GM18951 (cell line): ENCODE results near the gene KDM4C.

Source experiments
- POLR2A ChIP-seq: IDR thresholded peaks from 4 replicates; pipeline ENCODE4 v1.6.1; 2011; ENCODE audit warnings: mild to moderate bottlenecking; ENCODE audit not compliant: insufficient read length, insufficient read depth; ENCODE audit errors: extremely low read depth
- in situ Hi-C: fragments of 300-500 bp; cut with MboI; formaldehyde crosslinking; loops from one replicate; pipeline ENCODE4 v1.12.0; 2022; ENCODE audit warnings: low sequenced_read_pairs, mixed read lengths, inconsistent platforms; ENCODE audit not compliant: unreplicated experiment

KDM4C gene

DNA sequence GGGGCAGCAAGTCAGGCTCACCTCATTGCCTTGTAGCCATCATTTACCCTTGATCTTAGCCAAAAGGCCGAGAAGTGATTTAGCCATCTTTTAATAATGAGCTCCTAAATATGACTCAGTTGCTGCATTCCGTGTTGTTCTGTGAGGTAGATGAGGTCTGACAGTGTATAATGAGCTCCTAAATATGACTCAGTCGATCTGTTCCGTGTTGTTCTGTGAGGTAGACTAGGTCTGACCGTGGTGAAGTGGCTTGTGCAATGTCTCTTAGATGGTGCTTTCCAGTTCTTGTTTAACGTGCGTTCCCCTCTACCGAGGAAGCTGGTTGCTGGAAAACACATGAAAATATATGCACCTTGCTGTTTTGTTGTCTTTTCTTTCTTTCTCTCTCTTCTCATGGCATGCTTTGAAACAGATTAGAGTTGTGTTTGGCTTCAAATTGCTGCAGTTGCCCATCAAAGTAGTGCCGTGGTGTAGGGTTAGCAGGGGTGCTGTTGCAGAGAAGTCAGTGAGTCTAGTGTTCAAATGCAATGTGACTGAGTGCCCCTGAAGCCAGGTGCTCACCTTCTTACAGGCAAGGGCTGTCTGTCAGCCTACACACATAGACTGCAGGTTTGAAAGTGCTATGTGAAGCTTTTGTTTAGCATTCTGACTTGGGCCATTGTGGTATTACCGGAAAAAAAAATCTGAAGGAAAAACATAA, 118.6 kb downstream of the KDM4C start:
- TF ChIP-seq POLR2A = no peak
- in situ Hi-C loops = no loop called here

DNA sequence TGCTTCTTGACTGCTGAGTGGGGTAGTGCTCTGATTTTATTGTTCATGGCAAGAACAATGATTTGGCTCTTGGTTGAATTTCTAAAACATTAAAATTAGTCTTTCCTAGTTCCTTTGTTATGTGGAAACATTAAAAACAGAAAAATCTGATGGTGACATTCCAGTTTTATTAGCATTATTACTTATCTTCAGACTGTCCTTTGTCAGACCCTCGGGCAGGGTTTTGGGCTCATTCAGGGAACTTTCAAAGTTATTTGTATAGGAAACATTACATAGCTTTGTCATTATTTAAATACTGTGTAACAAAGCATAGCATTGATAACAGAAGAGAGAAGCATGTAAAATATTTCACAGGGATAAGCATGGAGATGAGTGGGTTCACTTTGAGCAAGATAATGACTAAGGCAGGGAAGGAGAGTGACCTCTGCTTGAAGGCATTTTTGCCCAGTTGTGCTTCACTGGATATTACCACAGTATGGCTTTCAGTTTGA, 119.9 kb downstream of the KDM4C start:
- in situ Hi-C loops = no loop called here

DNA sequence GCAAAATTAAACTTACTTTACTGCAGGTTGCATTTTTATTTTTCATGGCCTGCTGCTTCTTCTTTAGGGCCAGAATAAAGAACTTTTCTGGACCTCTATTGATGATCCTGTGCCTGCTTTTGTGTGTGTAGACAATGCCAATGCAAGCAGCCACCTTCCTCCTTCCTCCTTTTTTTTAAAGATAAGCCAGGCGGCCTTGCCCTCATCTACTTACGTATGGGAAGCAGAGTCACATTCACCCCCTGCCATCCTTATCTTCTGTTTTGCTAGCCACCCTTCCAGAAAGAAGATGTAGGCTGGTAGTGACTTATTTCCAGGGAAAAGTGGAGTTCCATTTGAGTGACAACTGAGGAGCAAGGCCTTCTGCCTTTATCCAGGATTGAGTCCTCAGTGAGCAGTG, 122.9 kb downstream of the KDM4C start:
- in situ Hi-C loops = no loop called here

More for the DNA sequence above, 119.9 kb downstream of the KDM4C start:
- no peak for TF ChIP-seq POLR2A

DNA sequence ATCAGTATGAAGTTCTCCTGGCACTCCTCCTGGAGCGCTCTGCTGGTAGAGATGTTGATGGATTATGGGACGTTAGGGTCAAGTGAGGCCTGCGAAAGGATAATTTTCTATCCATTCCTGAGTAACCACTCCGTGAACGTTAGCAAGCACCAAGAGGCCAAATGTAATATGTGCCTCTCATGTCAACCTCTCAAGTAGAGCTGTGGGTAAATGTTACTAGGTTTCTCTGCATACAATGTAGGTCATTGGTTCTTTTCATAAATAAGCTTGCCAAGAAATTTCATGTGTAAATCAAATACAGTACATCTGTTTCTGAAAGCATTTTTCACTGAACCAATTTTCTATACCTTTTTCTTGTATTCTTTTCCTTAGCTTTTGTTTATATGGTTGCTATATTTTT, 126.3 kb downstream of the KDM4C start:
- in situ Hi-C loops = no loop called here
- no peak for TF ChIP-seq POLR2A

More for the DNA sequence above, 122.9 kb downstream of the KDM4C start:
- no peak for TF ChIP-seq POLR2A

DNA sequence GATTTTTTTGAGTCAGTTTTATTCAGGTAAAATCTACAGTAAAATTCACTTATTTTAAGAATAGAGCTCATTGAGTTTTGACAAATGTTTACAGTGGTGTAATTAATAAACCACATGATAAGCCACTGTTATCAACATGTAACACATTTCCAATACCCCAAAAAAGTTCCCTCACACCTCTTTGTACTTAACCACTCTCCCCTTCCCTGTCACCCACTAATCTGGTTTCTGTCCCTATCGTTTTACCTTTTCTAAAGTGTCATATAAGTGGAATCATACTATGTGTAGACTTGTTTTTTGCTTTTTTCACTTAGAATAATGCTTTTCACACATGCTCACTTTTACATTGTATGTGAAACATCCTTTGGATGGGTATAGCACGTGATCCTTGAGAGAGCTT, 127.2 kb downstream of the KDM4C start:
- in situ Hi-C loops = no loop called here
- no peak for TF ChIP-seq POLR2A

DNA sequence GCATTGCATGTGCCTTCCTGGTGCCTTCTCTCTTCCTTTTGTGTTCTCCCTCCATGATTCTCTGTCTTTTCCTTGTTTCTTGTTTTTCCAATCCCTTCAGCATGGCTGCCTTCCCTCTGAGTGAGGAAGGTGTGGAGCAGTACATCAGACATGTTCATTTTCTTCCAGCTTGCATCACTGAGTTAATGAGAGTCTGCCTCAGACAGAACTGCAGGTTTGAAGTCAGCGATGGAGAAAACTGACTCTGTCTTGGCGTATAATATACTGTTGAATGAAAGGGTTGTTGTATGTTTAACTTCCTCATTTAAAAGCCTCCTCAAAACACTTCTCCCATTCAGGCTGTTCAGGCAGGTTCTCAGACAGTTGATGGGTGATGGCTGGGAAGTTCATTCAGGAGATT, 129.3 kb downstream of the KDM4C start:
- in situ Hi-C loops = no loop called here
- TF ChIP-seq POLR2A = no peak

DNA sequence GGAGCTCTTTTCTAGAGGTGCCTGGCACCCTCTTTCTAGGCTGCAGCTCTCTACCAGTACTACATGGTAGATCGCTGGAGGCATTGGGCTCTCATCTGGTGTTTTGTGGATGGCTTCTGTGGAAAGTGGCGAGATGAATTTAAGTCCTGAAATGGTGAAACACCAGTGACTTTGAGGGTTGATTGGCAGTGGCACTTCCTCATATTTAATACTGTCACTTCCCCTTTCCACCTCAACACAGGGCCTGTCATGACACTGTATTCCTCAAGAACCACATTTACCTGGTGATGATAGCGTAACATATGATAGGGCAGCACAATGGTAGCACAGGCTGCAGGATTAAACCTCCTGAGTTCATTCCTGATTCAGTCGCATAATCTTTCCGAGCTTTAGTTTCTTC, 132.1 kb downstream of the KDM4C start:
- no peak for TF ChIP-seq POLR2A

DNA sequence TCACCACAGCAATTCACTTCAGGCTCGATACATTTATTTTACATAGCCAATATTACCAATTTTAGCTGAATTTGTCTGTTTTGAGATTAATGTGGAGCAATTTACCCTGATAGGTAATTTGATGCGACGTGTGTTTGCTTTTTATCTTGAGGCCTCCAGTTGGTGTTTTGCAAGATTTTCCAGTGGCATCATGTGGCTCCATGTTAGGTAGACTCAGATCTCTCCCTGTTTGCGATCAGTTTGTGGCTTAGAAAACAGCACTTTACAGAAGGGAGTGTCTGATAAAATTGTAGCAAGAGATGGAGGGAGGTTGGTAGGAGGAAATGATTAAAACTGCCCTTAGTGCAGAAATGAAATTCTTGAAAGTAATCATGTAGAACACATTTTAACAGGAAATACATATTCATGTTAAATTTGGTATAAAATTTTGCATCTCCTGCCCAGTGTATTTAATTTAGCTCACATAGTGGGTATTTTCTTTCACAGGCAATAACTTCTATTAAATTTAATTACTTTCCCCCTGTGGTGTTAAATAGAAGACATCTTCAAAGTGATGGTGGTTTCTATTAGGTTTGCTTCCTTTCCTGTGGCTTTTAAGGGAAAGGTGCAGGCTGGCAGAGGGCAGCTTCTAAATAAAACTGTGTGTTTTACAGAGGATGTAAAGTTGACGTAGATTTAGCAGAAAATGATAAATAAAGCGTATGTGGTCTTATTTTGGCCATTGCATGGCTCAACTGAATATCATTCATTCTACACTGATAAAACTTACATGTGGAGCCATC, 135.8 kb downstream of the KDM4C start:
- no peak for TF ChIP-seq POLR2A
- in situ Hi-C loops = no loop called here

More for the DNA sequence above, 132.1 kb downstream of the KDM4C start:
- in situ Hi-C loops = no loop called here

DNA sequence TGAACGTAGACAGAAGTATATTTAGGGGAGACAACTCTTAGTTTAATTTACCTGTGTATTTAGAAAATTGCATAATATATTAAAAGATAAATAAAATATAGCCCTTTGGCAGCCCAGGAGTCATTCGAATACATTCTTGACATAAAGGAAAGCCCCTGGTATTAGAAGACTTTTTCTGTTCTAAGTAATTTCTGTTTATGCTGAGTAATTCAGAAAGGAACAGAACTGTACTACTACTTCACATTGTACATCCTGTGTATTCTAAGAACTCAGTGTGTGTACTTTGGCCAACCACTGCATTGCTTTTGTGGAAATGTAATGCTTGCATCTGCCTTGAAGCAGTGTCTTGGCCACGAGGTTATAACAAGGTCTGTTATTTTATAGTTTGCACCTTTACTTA, 136.4 kb downstream of the KDM4C start:
- in situ Hi-C loops = no loop called here
- no peak for TF ChIP-seq POLR2A

DNA sequence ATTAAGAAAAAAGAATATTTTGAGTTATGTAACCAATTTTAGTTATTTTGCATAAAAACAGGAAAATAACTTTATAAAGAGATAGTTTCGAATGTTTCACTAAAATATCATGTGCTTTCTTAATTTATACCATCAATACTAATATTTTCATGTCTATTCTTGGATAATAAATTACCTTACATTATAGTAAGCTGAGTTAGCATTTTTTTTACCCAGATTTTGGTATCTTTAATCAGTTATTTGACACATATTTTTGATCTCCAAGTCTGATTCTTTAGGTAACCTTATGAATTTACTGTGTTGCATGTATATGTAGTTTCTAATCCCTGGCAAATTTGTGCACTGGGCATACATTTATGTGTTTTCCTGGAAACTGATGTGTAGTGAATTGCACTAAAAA, 138.0 kb downstream of the KDM4C start:
- no peak for TF ChIP-seq POLR2A
- in situ Hi-C loops = no loop called here

DNA sequence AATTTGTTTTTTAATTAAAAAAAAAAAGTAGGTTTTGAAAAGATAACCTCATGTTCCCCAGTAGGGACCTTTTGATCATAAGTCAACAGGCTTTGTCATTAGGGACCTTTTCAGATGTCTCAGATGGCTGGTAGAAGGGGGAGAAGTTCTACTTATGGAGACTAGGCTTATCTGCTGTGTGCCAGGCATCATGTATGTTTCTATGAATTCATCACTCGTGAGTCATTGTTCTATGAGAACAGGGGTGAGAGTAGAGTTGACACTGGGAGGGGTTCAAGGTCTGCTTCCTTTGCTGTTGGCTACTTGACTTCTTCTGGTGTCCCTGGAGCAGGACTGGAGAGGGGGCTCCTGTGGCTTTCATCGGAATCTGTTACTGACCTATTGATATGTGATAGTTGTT, 138.8 kb downstream of the KDM4C start:
- in situ Hi-C loops = no loop called here

DNA sequence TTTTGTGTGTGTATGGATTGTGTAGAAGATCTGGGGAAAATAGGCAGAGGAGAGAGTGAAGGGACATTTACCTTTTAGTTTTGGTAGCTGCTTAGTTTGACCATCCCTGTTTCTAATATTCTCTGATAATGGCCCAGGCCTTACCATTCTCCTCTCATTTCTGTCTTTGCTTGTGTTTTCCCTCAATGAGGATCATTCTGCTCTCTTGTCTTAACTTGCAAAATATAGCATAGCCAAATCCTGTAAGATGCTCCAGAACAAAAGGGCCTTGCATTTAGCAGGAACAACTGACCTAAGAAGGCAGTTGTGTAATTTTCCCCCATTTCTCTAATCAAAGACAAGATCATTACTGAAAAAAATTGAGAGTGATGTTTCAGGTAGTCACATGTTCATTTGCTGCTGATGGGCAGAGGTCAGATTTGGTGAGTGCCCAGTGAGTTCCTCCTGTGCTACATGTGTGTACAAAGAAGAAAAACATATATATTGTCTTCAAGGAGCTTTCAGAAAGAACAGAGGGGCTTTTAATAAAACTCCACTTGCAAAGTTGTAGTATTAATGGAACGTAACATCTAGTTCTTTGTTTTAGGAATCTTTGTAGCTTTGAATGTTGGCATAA, 139.5 kb downstream of the KDM4C start:
- no peak for TF ChIP-seq POLR2A

More for the DNA sequence above, 138.8 kb downstream of the KDM4C start:
- no peak for TF ChIP-seq POLR2A

DNA sequence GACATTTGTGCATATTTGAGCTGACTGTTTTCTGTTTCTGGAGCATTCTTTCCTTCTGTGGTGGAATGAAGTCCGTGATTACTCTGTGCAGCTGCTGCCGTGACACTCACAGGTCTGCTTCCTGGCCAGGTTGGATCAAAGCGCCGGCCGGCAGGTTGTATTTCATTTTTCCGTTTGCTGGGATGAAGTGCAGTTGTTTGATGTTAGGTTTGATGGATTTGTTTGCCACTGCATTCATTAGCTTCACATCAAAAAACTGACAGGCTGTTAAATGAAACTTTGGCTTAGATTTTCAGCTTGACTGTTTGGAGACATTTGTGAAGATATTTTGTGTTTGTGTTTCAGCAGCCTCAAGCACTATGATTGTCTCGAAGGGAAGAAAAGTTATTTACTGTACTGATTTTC, 140.1 kb downstream of the KDM4C start:
- no peak for TF ChIP-seq POLR2A

More for the DNA sequence above, 139.5 kb downstream of the KDM4C start:
- in situ Hi-C loops = no loop called here

More for the DNA sequence above, 140.1 kb downstream of the KDM4C start:
- in situ Hi-C loops = no loop called here
